ENCODE measurements around the gene SLC39A13. TPM values are rescaled to one million over a fixed set of nuclear protein-coding genes. Genes with fewer than 3 reads are reported as not detected.

Gene SLC39A13
- total and polyA plus RNA-seq, 2 of the 13 experiments (the other 11 are each of a cell fraction or from before 2014, with no cell fraction given) = 15.3 to 30.5 TPM

- TF ChIP-seq HNRNPL (IDR thresholded peaks at IDR 0.05; ENCODE audit: low read depth, low read length) (peak; percentile 81; the same call in 1 of the 2 replicates), ZNF407 (CRISPR knock-in tag; IDR thresholded peaks at IDR 0.05; ENCODE audit: not compliant biosample characterization) (no peak), TEAD3 (CRISPR knock-in tag; optimal IDR thresholded peaks at IDR 0.05; ENCODE audit: borderline replicate concordance) (peak; percentile 32), RBAK (CRISPR knock-in tag; IDR thresholded peaks at IDR 0.05) (no peak), POGZ (CRISPR knock-in tag; IDR thresholded peaks at IDR 0.05) (no peak), XRCC5 (optimal IDR thresholded peaks at IDR 0.05; ENCODE audit: low read length) (peak; percentile 84), STAG1 (CRISPR knock-in tag; IDR thresholded peaks at IDR 0.05) (peak; percentile 66), ZNF788 (CRISPR knock-in tag; IDR thresholded peaks at IDR 0.05; ENCODE audit: borderline replicate concordance) (peak; percentile 45; the same call in 1 of the 2 replicates), ZFX (CRISPR knock-in tag; IDR thresholded peaks at IDR 0.05; ENCODE audit: low read depth) (peak; percentile 53; the same call in 1 of the 2 replicates), ZNF605 (CRISPR knock-in tag; IDR thresholded peaks at IDR 0.05) (no peak), FOXO1 (CRISPR knock-in tag; IDR thresholded peaks at IDR 0.05) (peak; percentile 35; the same call in 1 of the 2 replicates), NONO (IDR thresholded peaks at IDR 0.05) (no peak), NONO (CRISPR knock-in tag; conservative IDR thresholded peaks at IDR 0.05) (0 out of 2 replicates have a peak, but pooled peaks have one; percentile 6), ZSCAN12 (CRISPR knock-in tag; IDR thresholded peaks at IDR 0.05) (no peak)
- TF ChIP-seq, protein P1, sequence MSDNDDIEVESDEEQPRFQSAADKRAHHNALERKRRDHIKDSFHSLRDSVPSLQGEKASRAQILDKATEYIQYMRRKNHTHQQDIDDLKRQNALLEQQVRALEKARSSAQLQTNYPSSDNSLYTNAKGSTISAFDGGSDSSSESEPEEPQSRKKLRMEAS (IDR thresholded peaks at IDR 0.05) = no peak; the same call in 1 of the 2 replicates
- TF ChIP-seq, protein P2, sequence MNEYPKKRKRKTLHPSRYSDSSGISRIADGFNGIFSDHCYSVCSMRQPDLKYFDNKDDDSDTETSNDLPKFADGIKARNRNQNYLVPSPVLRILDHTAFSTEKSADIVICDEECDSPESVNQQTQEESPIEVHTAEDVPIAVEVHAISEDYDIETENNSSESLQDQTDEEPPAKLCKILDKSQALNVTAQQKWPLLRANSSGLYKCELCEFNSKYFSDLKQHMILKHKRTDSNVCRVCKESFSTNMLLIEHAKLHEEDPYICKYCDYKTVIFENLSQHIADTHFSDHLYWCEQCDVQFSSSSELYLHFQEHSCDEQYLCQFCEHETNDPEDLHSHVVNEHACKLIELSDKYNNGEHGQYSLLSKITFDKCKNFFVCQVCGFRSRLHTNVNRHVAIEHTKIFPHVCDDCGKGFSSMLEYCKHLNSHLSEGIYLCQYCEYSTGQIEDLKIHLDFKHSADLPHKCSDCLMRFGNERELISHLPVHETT (CRISPR knock-in tag; conservative IDR thresholded peaks at IDR 0.05) = no peak
- TF ChIP-seq, protein P3, sequence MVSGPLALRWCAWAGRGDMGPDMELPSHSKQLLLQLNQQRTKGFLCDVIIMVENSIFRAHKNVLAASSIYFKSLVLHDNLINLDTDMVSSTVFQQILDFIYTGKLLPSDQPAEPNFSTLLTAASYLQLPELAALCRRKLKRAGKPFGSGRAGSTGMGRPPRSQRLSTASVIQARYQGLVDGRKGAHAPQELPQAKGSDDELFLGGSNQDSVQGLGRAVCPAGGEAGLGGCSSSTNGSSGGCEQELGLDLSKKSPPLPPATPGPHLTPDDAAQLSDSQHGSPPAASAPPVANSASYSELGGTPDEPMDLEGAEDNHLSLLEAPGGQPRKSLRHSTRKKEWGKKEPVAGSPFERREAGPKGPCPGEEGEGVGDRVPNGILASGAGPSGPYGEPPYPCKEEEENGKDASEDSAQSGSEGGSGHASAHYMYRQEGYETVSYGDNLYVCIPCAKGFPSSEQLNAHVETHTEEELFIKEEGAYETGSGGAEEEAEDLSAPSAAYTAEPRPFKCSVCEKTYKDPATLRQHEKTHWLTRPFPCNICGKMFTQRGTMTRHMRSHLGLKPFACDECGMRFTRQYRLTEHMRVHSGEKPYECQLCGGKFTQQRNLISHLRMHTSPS (CRISPR knock-in tag; IDR thresholded peaks at IDR 0.05; ENCODE audit: low read depth) = peak; percentile 45; the same call in 1 of the 2 replicates
Measured at GRCh38 chr11:47411884-47412746, 3.7 kb downstream of the SLC39A13 start (continued).
